ENCODE measurements around the gene NFIA.

DNA sequence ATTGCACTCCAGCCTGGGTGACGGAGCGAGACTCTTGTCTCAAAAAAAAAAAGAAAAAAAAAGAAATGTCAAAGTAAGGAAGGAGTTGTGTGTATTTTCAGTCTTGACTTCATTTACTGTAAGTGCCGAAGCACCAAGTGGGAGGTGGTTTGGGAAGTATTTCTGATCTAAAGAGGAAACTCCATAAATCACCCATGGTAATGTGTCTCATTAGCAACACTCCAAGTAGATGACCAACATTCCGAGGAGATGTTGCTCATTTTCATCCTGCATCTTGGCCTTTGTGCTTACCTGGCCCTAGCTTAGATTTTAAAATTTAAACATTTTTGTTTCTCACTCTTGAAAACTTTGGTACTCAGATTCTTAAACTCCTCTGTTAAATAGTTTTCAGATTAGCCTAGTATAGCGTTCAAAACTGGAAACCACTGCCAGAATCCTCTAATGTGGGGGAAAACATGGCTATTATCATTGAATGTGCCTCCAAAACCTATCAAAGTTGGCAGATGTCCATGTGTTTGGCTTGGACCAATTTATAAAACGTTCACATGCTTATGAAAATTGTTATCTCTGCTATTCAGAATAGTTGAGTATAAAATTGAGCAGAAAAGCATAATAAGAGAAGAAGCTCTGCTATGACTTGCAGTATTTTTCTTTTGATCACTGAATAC is 110.4 kb downstream of the NFIA start:
- TF ChIP-seq NBN (IDR thresholded peaks at IDR 0.05; ENCODE audit: low read depth) (no peak), SP2 (IDR thresholded peaks at IDR 0.05; ENCODE audit: extremely low read depth, low read depth, low read length, poor library complexity, severe bottlenecking) (no peak), PHB (CRISPR knock-in tag; IDR thresholded peaks at IDR 0.05) (no peak), ZNF311 (CRISPR knock-in tag; IDR thresholded peaks at IDR 0.05) (no peak), SETDB1 (IDR thresholded peaks at IDR 0.05; ENCODE audit: low read length) (no peak), RFX5 (IDR thresholded peaks at IDR 0.05; ENCODE audit: low read depth, low read length) (no peak), SMARCE1 (IDR thresholded peaks at IDR 0.05) (no peak)
- TF ChIP-seq, protein P1, sequence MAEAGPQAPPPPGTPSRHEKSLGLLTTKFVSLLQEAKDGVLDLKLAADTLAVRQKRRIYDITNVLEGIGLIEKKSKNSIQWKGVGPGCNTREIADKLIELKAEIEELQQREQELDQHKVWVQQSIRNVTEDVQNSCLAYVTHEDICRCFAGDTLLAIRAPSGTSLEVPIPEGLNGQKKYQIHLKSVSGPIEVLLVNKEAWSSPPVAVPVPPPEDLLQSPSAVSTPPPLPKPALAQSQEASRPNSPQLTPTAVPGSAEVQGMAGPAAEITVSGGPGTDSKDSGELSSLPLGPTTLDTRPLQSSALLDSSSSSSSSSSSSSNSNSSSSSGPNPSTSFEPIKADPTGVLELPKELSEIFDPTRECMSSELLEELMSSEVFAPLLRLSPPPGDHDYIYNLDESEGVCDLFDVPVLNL (CRISPR knock-in tag; IDR thresholded peaks at IDR 0.05; ENCODE audit: low read depth), result no peak
